Measurements from ENCODE around the gene COA7.

The COA7 gene

DNA sequence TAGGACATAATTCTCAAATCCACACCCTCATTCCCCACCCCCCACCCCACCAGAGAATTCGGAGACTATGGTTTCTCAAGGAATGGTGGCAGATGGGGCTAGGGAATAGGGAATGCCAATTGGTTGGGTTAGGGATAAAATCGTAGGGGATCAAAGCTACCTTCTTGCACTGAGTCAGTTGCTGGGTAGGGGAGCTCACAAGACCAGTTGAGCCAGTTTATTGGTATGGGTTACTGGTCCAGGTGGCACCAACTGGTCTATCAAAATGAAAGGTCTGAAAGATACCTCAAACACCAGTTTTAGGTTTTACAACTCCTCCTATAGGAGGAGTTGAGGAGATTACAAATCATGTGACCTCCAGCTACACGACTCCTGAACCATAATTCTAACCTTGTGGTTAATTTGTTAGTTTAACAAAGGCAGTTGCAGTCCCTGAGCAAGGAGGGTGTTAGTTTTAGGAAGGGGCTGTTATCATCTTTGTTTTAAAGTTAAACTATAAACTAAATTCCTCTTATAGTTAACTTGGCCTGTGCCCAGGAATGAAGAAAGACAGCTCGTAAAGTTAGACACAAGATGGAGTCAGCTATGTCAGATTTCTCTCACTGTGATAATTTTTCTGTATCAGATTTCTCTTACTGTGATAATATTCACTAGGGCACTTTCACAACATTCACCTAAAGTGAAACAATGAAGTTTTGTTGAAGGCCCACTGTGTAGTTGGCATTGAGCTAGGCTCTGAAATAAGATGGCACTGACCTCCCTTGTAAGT, 62.6 kb downstream of the COA7 start:
- no peak for DNase-seq (ENCODE audit: low spot score)
